ENCODE data around the gene SAMD7.

Gene SAMD7, protein sequence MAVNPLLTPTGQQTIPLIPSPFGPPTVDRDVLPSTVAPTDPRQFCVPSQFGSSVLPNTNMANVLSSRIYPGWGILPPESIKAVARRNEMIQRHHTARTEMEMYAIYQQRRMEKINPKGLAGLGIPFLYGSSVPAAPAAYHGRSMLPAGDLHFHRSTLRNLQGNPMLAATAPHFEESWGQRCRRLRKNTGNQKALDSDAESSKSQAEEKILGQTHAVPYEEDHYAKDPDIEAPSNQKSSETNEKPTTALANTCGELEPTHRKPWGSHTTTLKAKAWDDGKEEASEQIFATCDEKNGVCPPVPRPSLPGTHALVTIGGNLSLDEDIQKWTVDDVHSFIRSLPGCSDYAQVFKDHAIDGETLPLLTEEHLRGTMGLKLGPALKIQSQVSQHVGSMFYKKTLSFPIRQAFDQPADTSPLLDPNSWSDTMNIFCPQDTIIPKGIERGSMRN

DNA sequence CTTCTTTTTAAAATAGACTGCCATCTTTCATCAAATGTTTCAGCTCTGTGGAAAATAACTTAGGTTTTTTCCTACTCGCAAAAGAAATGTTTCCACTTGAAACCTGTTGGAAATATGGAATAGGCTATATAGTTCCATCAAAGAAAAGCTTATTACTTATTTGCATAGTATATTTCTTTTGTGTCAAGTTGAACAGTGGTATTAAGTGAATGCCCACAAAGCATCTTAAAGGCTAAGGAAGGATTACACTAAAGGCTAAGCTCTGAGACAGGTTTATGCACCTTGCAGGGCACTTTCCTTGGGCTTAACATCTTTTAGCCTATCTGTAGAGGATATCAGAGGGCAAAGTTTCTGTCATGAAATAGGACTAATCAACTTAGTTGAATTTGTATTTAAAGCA, at the start of gene SAMD7:
Gene SAMD7 (plus strand): TSS at position 301 of the 400 bp plus-strand sequence. CDS start 7,927 bp downstream, outside the sequence.
- no peak for DNase-seq (ENCODE audit: low read depth)

DNA sequence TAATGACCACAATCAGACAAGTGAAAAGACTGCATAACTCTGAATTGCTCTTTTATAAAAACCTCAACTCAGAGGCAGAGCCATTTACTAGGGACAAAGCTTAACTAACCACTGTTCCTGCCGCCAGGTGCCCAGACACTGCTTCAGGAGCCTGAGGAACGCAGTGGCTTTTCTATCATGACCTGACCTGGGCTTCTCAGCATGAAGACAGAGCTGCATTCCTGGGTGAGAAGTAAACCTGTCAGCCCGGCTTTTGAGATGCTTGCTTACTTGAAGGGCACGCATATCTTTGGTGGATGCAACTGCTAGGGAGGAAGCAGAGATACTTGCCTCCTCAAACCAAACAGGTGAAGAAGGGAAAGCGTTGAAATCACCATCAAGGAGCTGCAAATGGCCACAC, 49.5 kb upstream of the SAMD7 start:
- DNase-seq (ENCODE audit: low read depth): no peak

DNA sequence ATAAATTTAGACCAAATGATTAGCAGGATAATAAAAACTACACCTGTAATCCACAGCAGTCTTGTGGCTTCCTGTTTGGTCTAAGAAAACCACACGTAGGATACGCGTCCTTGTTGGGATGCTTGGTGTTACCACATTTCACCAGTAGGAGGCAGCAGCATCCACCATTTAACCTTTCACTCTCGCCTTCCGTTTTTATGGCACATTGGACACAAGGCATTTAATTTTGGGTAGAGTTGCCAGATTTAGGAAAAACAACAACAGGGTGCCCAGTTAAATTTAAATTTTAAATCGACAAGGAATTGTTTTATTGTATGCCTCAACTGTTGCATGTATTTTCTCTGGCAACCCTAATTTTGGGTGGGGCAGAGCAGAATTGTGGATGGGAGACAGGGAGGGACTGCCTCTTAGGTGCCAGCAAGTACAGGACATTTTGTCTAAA, 47.9 kb upstream of the SAMD7 start:
- peak; percentile 35 for DNase-seq (ENCODE audit: low read depth)

DNA sequence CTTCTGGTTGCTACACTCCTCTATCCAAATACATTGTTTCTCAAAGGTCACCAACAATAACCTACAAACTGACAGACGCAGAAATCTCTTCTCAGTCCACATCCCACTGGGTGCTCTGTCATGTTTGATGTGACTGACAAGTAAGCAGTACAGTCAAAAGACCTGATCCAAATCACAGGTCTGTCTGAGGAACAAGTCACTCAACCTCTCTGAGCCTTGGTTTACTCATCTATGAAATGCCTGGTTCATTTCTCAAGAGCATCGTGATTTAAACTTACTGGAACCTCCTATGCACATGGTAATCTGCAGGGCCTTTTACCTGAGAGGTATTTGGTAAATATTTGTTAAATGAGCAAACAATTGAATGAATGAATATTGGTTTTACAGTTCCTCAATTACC, 47.1 kb upstream of the SAMD7 start:
- no peak for DNase-seq (ENCODE audit: low read depth)

DNA sequence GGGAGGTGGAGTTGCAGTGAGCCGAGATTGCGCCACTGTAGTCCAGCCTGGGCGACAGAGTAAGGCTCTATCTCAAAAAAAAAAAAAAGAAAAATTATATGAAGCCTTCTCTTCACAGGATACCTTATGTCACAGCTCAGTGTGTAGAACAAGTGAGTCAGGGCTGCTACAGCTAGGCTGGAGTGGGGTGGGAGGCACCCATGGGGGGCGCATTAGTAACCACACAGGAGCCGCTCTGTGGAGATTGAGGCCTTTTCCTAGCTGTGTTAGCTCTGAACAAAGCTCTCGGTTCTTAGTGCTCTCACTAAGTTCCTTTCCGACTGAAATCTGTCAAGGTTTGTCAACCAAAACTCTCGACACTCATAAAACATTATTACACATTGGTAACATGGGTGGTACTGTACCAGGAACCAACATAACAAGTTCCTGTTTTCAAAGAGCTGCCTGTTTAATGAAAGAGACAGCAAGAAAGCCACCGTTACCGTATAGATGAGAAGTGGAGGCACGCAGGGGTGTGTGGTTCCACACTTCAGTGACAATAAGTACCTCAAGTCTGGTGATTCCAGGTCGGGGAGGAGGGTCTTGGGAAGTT, 46.1 kb upstream of the SAMD7 start:
- no peak for DNase-seq (ENCODE audit: low read depth)

DNA sequence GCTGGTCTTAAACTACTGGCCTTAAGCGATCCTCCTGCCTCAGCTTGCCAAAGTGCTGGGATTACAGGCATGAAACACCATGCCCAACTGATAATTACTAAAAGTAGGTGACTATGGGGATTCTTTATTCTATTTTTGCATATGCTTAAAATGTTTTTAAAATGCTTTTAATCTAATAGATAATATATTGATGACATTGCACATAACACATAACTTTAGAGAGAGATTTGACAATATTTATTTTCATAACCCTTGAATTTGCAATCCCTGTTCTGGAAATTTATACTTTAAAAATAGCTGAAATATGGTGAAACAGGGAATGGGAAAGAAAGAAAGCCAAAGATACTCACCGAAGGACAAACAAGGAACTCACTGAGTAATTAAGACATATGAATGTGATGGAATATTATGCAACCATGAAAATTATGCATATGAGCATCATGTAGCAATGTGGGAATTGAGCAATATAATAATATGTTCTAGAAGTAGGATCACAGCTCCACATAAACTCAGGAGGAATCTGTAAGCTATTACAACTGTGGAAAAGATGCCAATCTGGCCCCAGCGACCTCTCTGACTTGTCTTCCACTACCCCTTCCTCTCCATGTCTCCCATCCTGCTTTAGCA, 43.7 kb upstream of the SAMD7 start:
- DNase-seq (ENCODE audit: low read depth): no peak

DNA sequence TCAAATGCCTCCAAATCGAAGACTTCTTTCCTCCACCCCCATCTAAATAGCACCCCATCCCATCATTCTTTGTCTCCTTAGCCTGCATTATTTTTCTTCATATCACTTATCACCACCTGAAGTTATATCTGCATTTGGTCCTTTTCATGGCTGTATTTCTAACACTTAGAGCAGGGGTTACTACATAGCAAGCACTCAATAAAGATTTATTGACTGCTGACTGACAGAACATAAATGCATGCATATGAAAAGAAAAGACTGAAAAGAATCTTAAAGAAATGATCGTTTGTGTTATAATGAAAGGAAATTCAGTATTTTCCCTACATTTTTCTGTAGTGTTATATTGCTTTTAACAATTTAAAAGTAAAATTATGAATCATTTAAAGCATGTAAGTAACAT, 43.0 kb upstream of the SAMD7 start:
- DNase-seq (ENCODE audit: low read depth): no peak

DNA sequence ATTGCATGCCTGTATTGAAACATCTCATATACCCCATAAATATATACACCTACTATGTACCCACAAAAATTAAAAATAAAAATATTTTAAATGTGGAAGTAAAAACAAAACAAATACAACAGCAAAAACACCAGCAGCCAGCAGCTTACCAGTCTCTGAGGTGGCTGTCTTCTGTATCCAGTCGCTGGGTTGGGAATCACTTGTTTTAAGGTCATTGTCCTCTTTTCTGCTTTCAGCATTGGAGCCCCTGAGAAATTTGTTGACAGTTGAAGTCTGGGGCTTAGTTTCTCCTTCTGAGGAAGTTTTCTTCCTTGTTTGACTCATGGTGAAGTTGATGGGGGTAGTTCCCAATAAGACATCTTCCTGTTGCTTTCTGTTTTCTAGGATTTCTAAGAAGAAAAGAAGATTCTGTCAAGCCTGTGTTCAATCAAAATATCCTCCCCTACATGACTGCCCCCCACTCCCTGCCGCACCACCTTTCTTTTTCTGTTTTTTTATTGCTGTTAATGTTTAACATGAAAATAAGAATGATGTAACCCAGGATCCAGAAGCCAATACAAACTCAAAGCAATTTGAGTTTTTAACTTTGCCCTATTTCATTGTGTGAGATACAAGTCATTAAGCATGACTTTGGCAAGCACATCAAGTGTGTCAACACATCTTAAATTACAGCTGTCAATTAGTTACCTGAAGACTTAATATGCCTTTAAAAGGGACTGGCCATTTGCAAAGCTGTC, 41.7 kb upstream of the SAMD7 start, which contains the start of gene LRRC31:
Gene LRRC31 (minus strand): TSS at position 452 of the 737 bp plus-strand sequence. CDS start 128 bp downstream, at position 324.
- DNase-seq (ENCODE audit: low read depth): no peak

DNA sequence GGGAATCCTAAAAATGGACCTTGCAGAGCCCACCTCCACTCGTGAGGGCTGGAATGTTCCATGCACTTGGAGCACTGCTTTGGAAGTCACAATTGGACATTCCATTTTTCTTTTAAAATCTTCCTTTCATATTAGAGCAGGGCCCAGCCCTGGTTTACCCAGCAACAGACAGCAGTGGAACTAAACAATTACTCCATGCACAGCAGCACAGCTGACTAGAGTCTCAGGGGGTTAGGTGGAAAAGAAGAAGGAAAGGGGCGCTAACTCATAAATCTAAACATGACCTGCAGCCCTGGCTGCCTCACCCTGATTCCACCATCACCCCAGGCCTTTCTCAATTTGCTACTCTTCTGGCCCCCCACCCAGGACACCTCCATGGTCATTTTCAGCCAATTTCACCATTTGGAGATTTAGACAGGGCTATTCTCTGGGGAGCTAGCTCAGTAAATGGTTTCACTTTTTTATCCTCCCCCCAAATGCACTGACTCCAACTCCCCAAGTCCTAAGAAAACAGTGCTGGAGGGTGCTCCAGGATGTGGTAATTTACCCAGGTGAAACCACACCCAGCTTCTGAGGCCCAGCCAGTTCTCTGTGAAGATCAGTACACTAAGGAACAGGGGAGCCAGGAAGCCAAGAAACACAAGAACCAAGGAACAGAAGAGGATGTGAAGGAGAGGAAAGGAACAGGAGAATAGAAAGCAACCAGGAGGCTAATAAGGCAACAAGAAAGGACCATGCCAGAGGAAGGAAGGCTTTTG, 40.1 kb upstream of the SAMD7 start:
- no peak for DNase-seq (ENCODE audit: low read depth)

DNA sequence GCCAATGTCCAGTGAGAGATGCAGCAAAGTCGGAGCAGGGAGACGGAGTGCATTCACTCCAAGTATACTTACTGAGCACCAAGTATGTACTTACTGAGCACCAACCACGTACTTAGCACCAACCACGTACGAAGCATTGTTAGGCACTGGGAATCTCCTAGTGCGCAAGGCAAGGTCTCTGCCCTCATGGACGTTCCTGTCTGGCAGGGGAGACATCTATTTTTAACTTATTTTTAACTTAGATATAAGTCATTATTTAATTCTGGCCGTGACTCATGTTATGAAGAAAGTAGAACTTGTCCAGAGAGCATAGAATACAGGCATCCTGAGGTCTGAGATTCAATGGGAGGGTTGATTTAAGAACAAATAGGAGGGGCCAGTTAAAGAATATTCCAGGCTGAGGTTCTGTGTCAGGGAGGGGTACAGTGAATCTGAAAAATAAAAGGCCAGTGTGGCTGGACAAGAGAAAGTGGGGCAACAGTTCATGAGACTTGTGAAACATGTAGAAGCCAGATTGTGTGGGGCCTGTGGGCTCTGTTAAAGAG, 32.3 kb upstream of the SAMD7 start:
- no peak for DNase-seq (ENCODE audit: low read depth)

DNA sequence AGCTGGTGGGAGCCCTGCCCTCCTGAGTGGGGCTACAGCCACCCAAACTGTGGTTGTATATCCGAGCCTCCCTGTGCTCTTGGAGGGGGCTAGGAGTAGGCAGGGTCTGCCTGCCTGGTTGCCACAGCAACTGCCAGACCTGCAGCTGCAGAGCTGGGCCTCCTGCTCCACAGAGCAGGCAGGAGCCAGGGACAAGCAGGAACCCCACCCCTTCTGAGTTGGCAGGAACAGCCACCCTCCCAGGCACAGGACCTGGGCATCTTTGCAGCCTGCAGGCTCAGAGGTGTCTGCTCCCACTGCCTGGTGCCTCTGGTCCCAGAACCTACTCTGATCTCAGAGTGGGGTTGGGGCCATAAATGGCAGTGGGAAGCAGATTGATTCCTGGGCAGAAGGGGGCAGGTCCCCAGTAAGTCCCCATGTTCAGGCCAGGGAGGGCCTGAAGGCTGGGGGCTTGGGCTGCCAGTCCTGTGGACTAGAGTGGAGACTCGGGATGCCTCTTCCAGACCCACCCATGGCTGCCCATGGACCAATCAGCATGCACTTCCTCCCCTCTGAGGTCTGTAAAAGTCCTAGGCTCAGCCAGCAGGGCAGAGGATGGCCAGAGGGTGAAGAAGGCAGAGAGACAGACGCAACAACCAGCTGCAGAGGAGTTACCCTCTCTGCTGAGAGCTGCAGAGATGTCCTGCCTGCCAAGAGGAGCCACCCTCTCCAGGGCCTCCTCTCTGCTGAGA, 31.4 kb upstream of the SAMD7 start:
- no peak for DNase-seq (ENCODE audit: low read depth)

DNA sequence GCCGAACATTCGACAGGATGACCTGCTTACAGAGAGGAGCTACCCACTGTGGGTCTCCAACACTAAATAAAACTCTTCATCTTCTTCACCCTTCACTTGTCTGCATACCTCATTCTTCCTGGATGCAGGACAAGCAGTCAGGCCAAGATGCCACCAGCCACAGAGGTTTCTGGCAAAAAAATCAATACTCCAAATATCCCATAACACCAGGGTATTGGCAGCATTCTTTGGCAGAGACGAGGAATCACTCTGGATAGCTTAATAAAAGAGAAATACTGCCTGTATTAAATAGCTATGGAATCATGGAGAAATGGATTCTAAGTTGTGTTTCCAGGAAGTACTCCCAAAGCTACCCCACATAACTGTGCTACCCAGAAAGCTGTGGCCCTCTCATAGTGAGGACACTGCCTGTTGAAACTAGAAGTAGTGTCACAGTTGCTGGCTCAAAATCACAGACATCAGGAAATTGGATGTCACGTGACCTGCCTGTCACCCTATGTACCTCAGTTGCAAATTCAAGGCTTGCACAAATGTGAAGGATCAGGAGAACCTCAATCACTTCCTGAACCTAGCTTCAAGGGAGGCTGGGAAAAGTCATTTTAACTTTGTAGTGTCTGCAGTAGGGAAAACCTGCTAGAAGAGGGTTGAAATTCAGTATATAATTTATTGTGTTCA, 30.7 kb upstream of the SAMD7 start:
- DNase-seq (ENCODE audit: low read depth): no peak

DNA sequence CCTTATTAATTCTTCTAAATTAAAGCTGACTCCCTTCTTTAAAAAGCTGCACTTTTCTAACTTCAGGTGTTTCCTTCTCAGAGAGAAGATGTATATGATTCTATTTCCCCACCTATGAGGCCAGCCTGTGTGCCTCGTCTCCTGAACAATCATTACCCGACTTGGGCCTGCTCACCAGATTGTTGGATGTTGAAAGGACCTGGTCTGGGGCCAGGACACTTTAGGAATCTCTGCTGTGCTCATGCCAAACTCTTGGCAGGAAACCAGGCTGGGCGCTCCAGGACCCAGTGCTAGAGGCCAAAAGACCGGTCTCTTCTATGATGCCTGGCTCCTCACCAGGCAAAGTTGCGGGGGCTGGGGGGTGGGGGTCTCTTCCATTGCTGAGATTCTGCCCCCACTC, 24.7 kb upstream of the SAMD7 start:
- no peak for DNase-seq (ENCODE audit: low read depth)

DNA sequence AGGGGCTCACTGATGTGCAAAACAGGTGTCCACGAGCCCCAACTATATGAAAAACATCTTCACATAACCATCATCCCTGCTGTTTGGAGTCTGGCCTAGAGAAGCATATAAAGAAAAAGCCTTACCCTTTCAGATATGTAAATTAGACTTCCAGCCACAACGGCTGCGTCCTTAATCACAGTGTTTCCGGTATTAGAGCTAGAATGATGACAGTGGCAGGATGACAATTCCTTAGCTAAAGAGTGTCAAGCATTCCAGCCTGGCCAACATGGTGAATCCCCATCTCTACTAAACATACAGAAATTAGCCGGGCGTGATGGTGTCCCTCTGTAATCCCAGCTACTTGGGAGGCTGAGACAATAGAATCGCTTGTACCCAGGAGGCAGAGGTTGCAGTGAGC, 19.5 kb upstream of the SAMD7 start:
- DNase-seq (ENCODE audit: low read depth): no peak

DNA sequence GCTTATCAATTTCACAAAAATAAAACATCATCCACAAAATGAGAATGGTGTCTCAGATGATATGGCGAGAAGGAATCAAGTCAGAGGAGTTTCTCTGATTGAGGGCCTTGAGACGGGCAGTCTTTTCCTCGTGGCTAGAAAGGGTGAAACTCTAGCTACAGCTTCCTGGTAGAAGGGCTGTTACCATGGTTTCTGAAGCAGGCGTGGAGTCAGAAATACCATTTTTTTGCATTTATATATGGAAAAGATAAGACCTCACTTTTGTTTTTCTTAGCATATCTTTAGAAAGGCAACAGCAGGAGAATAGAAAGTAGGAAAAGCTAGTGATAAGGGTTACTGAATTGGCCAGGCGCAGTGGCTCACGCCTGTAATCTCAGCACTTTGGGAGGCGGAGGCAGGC, 17.3 kb upstream of the SAMD7 start:
- no peak for DNase-seq (ENCODE audit: low read depth)

DNA sequence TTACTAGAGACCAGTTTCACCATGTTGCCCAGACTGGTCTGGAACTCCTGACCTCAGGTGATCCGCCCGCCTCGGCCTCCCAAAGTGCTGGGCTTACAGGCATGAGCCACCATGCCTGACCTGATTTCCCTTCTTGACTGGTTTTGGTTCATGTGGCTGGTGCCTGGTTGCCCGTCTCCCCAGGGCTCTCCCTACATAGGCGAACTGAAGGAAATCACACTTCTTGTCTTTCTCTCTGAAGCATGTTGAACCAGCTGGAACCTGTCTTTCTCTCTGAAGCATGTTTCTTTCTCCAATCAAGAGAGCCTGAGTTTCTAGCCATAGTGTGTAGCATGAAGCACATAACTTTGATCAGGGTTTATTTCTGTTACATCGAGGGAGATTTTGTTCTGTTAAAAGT, 16.3 kb upstream of the SAMD7 start:
- no peak for DNase-seq (ENCODE audit: low read depth)

DNA sequence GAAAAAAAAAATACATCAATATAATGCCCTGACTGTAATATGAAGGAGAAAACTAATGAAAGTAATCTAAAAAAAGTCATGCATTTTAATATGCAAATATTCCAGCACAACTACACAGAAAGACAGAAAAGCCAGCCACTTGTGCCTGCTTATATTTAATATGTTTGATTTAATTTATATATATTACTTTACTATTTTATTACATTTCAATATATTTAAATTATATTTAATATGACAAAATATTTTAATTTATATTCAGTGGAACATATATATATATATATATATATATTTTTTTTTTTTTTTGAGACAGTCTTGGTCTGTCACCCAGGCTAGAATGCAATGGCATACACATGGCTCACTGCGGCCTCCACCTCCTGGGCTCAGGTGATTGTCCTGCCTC, 14.1 kb upstream of the SAMD7 start:
- no peak for DNase-seq (ENCODE audit: low read depth)

DNA sequence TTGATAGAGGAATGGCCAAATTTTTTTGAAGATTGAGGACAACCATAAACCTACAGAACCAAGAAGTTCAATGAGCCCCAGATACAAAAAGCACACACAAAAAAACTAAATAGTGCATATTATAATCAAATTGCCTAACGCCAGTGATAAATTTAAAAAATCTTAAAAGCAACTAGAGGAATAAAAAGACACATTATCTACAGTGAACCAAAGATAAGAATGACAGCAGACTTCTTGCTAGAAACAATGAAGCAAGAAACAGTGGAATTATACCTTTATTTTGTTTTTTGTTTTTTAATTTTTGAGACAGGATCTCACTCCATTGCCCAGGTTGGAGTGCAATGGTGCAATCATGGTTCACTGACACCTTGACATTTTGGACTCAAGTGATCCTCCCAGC, 9.9 kb upstream of the SAMD7 start:
- DNase-seq (ENCODE audit: low read depth): no peak

DNA sequence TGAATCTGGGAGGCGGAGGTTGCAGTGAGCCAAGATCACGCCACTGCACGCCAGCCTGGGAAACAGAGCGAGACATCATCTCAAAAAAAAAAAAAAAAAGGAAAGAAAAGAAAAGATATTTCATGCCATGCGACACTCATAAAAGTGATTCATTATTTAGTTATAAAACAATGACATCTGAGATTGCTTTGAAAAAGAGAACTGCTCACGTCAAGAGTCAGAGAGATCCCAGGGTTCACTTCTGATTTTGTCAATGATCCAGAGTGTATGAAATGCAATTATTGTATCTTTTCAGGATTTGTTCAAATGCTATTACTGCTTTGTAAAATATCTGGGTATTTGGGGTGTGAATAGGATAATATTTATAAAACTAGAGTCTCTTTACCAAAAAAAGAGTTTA, 6.0 kb upstream of the SAMD7 start:
- no peak for DNase-seq (ENCODE audit: low read depth)

DNA sequence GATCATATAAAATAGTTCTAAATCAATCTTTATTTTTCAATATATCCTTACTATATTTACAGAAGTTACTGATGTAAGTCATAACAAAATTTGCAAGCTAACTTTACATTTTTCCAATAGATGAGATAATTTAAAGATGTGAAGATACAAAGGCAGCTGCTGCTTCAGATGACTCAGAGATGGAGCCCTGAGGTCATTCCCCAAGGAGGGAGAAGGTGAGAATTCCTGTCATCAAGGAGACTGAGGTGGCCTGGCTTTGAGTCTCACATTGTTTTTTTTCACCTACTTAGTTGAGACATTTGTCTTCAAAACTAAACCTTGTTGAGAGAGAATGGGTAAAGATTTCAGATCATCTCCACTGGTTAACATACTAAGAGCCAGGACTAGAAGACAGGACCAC, 3.9 kb upstream of the SAMD7 start:
- DNase-seq (ENCODE audit: low read depth): no peak

Measured in HS-27A (cell line).